SK-N-MC (cell line): ENCODE results near the gene SRGN.

ENCODE experiments used
- EZH2 ChIP-seq: fragments of 200-600 bp; sonication (generic); IDR thresholded peaks from one replicate; pipeline ENCODE4 v1.6.1; 2017; ENCODE audit warnings: antibody characterized with exemption
- FOXP2 ChIP-seq: optimal IDR thresholded peaks from 2 replicates; pipeline ENCODE3; 2011; ENCODE audit warnings: mild to moderate bottlenecking, moderate library complexity; ENCODE audit not compliant: insufficient read depth; ENCODE audit errors: extremely low read length, control extremely low read depth
- POLR2AphosphoS5 ChIP-seq: IDR thresholded peaks from 2 replicates; pipeline ENCODE4 v1.6.1; 2012; ENCODE audit warnings: mild to moderate bottlenecking, low read depth, low read length, borderline replicate concordance

DNA sequence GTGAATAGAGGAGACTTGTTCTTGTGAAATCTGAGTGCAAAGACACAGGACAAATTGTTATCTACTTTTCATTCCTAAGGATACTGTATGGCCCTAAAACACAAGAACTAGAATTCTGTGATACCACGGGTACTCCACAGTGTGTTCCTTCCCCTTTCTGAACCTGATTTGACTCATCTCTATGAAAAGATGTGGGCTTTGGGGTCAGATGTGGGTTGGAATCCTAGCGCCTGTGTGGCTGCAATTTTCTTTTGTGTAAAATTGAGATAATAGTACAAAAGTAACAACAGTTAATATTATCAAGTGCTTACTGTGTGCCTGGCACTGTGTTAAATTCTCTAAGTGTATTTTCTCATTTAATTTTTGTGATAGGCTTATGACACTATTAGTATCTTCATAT, 8.1 kb downstream of the SRGN start:
- TF ChIP-seq EZH2 (no peak), POLR2AphosphoS5 (no peak), FOXP2 (no peak)
